HG03521 (cell line): ENCODE results near the gene BAD.
A peak's percentile ranks its signal among the peaks of the same experiment; 100 is the strongest.
"Not testable (repeated sequence)": the region's sequence is repeated elsewhere in the genome, so short reads cannot be mapped to it uniquely, and the experiment has no call there.

ENCODE experiments used
- ATAC-seq: cut with Tn5 transposase; IDR thresholded peaks from one replicate; pipeline ENCODE4 v1.9.1; 2021; ENCODE audit warnings: mild to moderate bottlenecking, moderate library complexity; ENCODE audit not compliant: unreplicated experiment

Gene BAD

DNA sequence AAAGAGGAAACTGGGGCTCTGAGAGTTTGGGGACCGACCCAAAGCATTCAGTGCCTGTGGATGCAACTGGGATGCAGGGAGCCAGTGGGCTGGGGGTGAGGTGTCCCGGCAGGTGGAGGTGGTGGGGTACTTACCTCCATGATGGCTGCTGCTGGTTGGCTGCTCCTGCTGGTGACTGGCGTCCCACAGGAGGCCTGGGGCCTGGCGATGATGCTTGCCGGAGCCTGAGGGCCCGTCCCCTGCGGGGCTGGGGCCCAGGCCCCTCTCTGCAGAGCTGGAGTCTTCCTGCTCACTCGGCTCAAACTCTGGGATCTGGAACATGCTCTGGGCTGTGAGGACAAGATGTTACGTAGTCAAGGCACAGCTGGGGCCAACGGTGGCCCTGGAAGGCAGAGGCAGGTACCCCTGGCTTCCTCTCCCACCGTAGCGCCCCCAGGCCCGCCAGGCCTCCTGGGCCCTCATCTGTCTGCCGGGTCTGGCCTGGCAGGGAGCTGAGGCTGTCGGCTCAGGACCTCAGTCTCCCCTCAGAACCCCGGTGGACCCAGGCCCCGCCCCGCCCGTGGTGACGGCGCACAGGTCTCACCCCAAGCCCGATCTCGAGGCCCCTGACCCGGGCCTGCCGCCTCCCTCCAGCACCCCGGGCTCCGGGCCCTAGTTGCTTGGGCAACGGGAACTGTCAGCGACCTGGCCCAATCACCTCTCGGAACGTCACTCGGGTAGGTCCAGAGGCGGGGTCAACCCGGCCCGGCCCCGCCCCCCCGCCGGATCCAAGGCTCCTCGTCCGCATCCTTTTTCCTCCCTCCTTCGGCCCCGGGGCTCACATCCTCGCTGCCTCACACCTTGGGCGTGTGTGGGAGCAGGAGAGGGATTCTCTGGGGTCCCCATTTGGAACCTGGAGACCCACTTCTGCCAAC lies at the start of gene BAD:
Gene BAD (minus strand): TSS at position 618 of the 914 bp plus-strand sequence. CDS start 297 bp downstream, at position 321.
- peak; percentile 64 for ATAC-seq

DNA sequence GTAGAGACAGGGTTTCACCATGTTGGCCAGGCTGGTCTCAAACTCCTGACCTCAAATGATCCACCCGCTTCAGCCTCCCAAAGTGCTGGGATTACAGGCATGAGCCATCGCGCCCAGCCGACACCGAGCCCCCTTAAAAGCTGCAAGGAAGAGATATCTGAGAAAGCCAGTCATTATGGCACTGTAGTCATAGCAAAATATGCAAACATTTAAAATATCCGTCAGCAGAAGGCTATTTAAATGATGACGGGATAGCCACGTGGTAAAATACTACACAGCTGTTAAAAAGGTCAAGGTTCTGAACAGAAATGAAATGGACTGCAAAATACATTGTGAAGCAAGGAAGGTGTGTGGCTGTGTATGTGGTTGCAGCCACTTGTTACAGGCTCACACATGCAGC lies 49.1 kb upstream of the BAD start:
- ATAC-seq: no peak

DNA sequence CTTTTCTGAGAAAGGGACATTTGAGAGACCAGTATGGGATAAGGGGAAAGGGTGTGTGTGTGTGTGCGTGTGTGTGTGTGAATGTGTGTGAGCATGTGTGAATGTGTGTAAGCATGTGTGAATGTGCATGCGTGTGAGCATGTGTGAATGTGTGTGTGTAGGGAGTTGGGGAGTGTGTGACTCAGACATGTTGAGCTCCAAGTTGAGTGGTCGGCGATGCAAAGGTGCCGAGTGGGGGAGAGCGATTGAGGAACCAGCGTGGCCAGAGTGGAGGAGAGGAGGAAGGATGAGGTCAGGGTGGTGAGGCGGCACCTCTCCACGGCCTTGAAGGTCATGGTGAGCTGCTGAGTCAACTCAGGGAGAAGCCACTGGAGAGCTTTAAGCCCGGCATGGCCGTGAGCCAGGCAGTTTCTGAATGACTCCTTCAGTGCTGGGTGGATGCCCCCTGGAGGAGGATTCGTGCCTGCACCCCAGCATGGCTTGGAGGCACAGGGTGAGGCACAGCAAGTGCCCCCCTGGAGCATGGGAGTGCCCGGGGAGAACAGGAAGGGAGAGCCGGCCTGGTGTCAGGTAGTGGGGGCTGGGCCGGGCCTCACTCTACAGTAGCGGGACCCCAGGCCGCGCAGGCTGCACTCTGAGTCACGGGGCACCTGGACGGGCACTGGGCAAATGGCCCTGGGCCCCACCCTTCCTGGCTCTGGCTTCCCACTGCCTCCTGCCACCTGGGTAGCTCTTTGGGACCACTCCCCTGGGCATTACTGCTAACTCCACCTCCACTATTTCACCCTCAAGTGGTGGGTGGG lies 47.3 kb upstream of the BAD start:
- ATAC-seq: peak; percentile 40

DNA sequence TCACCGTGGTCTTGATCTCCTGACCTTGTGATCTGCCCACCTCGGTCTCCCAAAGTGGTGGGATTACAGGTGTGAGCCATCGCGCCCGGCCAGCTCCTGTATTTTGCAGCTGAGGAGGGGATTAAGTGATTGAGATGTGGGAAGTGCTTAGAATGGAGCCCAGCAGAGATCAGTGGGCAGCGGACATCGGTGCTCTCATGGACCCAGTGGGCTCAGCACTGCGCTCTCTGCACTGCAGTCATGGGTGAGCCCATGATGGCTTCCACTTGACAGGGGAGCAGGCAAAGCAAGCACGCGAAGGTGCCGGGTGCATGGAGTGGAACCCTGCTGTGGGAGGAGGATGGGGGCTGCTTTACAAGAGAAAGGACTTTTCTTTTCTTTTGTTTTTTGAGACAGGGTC lies 46.4 kb upstream of the BAD start:
- ATAC-seq: no peak

DNA sequence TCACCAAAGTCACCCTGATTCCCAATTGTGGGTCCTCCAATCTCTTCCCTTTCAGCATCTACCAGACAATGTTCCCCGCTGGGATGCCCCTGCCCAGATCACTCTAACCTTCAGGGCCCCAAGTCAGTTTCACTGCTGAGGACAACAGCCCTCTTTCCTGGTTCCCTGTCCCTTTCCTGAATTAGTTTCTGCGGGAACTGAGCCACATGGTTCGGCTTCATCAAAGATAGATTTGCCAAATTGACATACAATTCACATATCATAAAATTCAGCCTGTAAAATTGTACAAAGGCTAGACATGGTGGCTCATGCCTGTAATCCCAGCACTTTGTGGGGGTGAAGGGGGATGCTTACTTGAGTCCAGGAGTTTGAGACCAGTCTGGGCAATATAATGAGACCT lies 43.5 kb upstream of the BAD start:
- no peak for ATAC-seq

DNA sequence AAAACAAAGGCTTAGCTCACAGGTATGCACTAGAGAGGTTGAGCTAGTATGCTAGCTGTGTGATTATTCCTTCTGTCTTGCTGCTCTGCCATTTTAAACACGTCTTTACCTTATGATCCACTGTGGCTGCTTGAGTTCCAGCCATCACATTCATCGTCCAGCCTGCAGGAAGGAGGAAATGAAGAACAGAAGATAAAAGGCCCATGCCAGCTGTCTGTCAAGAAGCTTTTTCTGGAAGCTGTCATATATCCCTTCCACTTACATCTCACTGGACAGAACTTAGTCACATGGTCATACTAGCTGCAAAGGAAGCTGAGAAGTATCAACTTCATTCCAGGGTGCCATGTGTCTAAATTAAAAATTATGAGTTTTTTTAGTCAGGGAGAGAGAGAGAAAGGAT lies 42.9 kb upstream of the BAD start:
- ATAC-seq: no peak

DNA sequence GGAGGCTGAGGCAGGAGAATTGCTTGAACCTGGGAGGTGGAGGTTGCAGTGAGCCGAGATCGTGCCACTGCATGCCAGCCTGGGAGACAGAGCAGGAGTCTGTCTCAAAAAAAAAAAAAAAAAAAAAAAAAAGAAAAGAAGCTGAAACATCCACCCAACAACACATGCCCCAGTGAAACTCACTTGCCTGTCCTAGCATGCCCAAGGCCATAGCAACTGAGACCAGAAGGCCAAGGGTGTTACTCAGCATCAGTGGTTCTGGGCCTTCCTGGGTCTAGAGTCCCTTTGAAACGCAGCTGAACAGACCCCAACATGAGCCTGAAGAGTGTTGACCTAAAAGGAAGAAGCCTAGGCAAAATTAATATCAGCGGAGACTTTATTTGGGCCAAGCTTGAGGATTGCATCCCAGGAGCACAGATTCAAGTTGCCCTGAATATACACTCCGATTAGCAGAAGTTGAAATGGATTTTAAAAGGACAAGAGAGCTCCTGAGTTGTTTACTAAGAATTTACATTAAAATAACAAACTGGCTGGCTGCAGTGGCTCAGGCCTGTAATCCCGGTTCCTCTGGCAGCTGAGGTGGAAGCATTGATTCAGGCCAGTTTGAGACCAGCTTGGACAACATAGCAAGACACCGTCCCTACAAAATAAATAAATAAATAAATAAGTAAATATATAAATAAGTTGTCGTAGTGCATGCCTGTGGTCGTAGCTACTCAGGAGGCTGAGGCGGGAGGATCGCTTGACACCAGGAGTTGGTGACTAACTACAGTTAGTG lies 40.4 kb upstream of the BAD start:
- no peak for ATAC-seq

DNA sequence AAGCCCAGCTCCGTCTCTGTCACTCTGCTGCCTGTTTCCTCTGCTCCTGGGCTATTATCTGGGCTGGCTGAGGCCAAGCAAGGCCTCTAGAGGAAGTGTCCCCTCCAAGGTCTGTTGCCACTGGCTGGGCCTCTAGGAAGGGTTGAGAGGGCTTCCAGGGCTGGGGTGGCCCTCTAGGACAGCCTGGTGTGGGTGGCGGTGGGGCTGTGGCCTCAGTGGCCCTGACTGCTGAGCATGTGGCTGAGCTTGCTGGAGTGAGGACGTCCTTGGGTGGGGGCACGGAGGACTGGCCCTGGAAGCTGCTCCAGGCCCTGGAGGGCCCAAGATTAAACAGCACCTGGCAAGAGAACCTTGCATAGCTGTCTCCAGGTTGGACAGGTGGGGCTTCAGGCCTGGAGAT lies 39.5 kb upstream of the BAD start:
- not testable (repeated sequence) for ATAC-seq

DNA sequence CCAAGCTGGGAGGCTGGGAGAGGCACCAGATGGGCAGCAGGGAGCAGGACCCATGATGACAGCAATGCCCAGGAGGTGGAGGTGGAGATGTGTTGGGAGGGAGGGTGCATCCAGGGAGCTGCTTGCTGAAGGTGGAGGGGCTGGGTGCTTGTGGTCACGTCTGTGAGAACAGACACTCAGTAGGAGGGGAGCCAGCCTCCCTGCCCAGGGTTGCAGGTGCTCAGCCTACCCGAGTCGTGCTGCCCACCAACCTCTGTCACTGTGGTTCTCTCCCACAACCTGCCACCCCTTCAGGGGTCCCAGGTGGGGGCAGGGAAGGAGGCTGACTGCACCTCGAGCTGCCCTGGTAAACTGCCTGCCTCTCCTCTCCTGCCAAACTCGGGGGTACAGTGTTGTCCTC lies 38.9 kb upstream of the BAD start:
- no peak for ATAC-seq

DNA sequence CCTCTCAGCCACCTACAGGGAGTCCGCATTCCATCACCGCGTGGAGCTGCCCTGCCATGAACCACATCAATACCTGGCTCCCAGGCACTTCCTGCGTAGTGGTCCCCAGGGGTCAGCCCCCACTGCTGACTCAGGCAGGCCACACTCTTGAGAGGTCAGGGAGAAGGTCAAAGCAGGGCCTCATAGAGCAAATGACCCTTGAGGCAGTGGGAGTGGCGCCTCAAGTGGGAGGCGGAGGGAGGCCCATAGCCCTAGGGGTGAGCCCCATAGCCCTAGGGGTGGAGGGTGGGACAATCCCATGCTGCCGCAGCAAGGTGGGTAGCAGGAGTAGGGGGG lies 38.4 kb upstream of the BAD start:
- ATAC-seq: no peak

DNA sequence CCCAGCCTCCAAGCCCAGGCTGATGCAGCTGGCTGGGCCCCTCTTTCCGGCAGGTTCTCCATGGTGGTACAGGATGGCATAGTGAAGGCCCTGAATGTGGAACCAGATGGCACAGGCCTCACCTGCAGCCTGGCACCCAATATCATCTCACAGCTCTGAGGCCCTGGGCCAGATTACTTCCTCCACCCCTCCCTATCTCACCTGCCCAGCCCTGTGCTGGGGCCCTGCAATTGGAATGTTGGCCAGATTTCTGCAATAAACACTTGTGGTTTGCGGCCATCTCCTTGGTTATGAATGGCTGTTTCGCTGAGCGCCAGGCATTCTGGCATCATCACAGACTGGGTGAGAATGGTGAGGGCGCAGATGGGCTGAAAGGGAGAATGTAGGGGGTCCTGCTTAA lies 37.1 kb upstream of the BAD start:
- ATAC-seq: no peak

DNA sequence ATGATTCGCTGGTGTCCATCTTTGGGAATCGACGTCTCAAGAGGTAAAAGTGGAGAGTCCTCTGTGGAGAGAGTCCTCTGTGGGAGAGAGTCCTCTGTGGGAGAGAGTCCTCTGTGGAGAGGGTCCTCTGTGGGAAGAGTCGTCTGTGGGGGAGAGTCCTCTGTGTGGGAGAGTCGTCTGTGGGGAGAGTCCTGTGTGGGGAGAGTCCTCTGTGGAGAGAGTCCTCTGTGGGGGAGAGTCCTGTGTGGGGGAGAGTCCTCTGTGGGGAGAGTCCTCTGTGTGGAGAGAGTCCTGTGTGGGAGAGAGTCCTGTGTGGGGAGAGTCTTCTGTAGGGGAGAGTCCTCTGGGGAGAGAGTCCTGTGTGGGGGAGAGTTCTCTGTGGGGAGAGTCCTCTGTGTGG lies 36.6 kb upstream of the BAD start:
- no peak for ATAC-seq

DNA sequence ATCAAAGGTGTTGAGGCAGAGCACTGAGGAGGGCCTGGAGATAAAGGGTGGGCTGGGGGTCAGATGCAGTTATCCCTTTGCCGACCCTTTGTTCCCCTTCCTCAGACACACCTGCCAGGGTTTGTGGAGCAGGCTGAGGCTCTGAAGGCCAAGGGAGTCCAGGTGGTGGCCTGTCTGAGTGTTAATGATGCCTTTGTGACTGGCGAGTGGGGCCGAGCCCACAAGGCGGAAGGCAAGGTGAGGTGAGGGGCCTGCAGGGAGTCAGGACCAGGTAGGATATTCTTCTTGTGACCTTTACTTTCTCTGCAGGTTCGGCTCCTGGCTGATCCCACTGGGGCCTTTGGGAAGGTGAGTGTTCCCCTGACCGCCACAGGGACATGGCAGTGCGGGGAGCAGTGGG lies 36.1 kb upstream of the BAD start:
- ATAC-seq: no peak

DNA sequence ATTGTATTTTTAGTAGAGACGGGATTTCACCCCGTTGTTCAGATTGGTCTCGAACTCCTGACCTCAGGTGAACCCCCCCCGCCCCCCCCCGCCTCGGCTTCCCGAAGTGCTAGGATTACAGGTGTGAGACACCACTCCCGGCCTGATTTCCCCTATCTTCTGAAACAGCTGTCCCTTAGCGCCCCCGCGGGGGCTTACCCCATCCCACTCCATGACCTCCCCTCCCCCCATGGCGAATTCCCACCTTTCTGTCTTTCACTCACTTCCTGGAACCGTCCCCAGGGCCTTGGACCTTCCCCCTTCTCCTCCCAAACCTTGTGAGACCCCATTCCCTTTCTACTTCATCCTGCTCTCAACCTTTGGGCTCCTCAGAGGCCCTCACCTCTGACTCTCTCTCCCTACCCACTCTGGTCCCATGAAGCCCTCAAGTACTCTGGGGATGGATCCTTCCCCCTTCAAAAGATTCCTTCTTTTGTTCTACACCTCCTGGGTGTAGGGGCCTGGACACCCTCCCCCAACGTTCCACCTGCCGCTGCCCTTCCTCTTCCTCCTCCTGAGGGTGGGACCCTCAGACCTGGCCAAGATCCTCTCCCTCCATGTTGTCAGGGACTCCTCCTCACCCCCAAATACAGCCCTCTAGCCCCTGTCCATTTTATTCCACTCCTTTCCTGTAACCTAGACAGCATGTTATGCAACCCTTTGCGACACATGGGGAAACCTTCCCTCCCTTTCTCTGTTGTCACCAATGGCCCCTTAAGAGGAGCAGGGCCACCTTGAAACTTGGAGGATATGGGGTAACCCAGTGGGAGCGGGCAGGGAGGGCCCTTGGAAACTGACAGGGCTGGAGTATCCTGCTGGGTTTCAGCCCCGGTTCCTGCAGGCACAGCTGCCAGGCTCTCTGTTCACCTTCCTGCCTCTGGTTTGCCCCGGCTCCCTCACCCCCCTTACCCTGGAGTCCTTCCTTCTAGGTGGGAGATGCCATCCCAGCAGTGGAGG lies 34.6 kb upstream of the BAD start:
- no peak for ATAC-seq

DNA sequence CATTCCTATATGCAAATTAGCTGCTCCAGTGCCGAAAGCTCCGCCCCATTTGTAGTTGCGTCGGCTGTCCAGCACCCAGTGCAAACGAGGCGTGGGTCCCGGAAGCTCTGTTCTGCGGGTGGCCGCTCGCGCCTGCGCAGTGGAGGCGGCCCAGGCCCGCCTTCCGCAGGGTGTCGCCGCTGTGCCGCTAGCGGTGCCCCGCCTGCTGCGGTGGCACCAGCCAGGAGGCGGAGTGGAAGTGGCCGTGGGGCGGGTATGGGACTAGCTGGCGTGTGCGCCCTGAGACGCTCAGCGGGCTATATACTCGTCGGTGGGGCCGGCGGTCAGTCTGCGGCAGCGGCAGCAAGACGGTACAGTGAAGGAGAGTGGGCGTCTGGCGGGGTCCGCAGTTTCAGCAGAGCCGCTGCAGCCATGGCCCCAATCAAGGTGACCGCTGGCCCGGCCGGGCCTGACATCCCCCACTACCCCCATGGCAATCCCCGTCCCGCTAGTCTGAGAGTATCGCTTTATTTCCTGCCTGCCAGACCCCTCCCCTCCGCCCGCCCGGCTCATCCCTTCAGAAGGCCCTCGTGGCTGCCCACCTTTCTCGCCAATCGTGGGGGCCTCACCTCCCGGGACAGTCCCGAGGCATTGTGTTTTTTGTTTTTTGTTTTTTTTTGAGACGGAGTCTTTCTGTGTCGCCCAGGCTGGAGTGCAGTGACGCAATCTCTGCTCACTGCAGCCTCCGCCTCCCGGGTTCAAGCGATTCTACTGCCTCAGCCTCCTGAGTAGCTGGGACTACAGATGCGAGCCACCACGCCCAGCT lies 33.7 kb upstream of the BAD start, which contains the start of gene PRDX5:
Gene PRDX5 (plus strand): TSS at position 161 of the 805 bp plus-strand sequence. CDS start 95 bp downstream, at position 256.
- peak; percentile 79 for ATAC-seq

DNA sequence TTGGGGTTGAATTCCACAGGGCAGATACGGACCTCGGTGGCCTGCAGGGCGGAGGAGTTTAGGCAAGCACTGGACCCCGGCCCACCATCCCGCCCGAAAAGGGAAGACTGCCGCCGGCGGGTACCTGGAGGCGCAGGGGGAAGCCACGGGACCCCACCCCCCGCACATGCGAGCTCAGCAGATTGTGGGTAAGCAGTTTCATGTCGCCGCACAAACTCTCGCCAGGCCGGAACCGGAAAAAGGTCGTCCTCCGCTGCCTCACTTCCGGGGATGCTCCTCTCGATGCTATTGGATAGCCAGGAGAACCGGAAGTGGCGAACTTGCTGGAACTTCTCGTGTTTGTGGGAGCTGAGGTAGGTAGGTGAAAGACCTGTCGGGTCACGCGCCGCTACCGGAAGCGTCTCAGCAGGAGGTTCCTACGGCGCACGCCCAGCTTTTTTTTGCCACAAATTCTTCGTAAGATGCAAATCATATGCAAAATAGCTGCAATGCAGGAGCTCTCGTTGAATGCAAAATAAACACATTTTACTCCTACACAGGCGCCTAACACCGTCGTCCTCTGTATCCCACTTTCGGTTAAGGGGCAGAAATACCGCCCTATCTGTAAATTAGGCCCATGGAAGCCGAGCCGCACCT lies 33.0 kb upstream of the BAD start, which contains the start of gene TRMT112:
Gene TRMT112 (minus strand): TSS at position 235 of the 636 bp plus-strand sequence. CDS start 33 bp downstream, at position 202.
- peak; percentile 54 for ATAC-seq

DNA sequence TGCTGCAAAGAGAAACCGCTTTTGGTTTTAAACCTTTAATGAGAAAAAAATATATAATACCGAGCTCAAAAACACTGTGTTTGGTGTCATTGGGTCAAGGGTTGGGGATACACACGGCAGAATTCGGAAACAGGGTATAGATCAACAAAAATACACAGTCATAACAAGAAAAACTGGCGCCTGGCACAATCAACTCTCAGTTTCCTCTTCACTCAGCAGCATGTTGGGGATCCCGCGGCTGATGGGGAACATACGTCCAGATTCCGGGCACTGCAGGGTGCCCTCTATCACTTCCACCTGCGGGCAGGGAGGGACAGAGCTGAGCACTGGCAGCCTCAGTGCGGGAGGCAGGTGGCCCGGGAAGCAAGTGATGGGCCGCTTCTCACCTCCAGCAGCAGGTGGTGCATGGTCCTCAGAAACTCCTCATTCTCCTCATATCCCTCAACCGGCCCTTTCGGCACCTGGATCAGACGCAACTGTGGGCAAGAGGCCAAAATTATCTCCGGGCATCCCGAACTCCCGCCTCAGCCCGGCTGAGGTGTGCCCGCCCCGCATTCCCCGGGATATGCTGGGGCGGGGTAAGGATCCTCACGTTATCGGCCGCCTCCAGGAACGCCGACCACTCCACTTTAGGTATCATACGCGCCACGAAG lies 32.3 kb upstream of the BAD start:
- ATAC-seq: no peak
